Kidney (tissue), 14 donors: ENCODE data around the gene SHROOM1. TPM values are rescaled to one million over a fixed set of nuclear protein-coding genes. Genes with fewer than 3 reads are reported as not detected.
A peak's percentile ranks its signal among the peaks of the same experiment; 100 is the strongest.

Experiments used
- DNase-seq, 5 donors: peaks; one replicate each; pipeline ENCODE4 v3.0.0-alpha.2; 2013 to 2020
- FAIRE-seq: peaks from 2 replicates; lab custom pipeline; 2012; peaks lifted over from hg19 to GRCh38; lab: Jason Lieb, UNC
- H3K27ac ChIP-seq, 2 donors: one replicate each; pipeline ENCODE4 v1.7.0; 2013; ENCODE audit warnings: low read depth in 2 of 2, low read length in 2 of 2, inconsistent platforms in 1 of 2
- H3K27me3 ChIP-seq: one replicate; pipeline ENCODE4 v1.7.1; 2013; ENCODE audit warnings: low read length, inconsistent platforms; ENCODE audit not compliant: control insufficient read depth, insufficient read depth
- H3K36me3 ChIP-seq, 3 donors: one replicate each; pipeline versions ENCODE4 v1.7.0 to v1.7.1; 2013; ENCODE audit warnings: low read length in 3 of 3, control low read depth in 1 of 3, inconsistent platforms in 1 of 3; ENCODE audit not compliant: insufficient read depth in 3 of 3, control insufficient read depth in 2 of 3
- H3K4me1 ChIP-seq, 3 donors: one replicate each; pipeline versions ENCODE4 v1.7.0 to v1.7.1; 2013; ENCODE audit warnings: low read length in 3 of 3, inconsistent platforms in 1 of 3, low read depth in 1 of 3; ENCODE audit not compliant: control insufficient read depth in 2 of 3, insufficient read depth in 2 of 3
- H3K4me3 ChIP-seq, 3 donors: one replicate each; pipeline versions ENCODE4 v1.7.0 to v1.8.1; 2013; ENCODE audit warnings: low read length in 3 of 3, control low read depth in 1 of 3, inconsistent platforms in 1 of 3
- H3K9ac ChIP-seq, 3 donors: one replicate each; pipeline versions ENCODE4 v1.7.0 to v1.7.1; 2013; ENCODE audit warnings: low read length in 3 of 3, control low read depth in 1 of 3, inconsistent platforms in 1 of 3
- H3K9me3 ChIP-seq, 3 donors: one replicate each; pipeline versions ENCODE4 v1.7.0 to v1.7.1; 2013; ENCODE audit warnings: low read length in 3 of 3, control low read depth in 1 of 3, inconsistent platforms in 1 of 3; ENCODE audit not compliant: control insufficient read depth in 2 of 3, insufficient read depth in 1 of 3
- intact Hi-C: fragments of 100-400 bp; cut with DNase I; formaldehyde crosslinking; loops from one replicate; pipeline ENCODE4 v1.11.1; 2022
- polyA plus RNA-seq: library from polyadenylated mRNA; stranded (reverse); fragments of 350-450 nt; fragmentation: Illumina TruSeq; extraction: RNeasy Lipid Tissue Mini Kit (QIAGEN cat#74804); gene quantifications from one replicate; pipeline ENCODE4 v1.2.3, GENCODE V29; 2014; ENCODE audit warnings: low read depth, low replicate concordance; ENCODE audit not compliant: insufficient read depth
- total RNA-seq: library from RNA; stranded (reverse); fragmentation: NEBNext Ultra II Directional; extraction: Animal tissue kit (Norgen Biotek cat#: 25700); gene quantifications from one replicate; pipeline ENCODE4 v1.2.1, GENCODE V29; 2021
- TF ChIP-seq, protein P1 (sequence below): IDR thresholded peaks from 3 replicates; pipeline ENCODE4 v1.5.1; 2012; ENCODE audit warnings: mild to moderate bottlenecking, moderate library complexity, borderline replicate concordance; ENCODE audit not compliant: insufficient read depth; ENCODE audit errors: extremely low read depth
- donor health status: control.
- donor health status: control.
- donor health status: control.
- donor health status: control.
- donor health status: control.
- donor health status: DM: yes; HTN: yes; CAD: no.
- donor health status: Normal renal cell carcinoma (clear cell type).

The SHROOM1 gene
- total and polyA plus RNA-seq, 2 donors from 2014 or later = 7.8 to 13.4 TPM

DNA sequence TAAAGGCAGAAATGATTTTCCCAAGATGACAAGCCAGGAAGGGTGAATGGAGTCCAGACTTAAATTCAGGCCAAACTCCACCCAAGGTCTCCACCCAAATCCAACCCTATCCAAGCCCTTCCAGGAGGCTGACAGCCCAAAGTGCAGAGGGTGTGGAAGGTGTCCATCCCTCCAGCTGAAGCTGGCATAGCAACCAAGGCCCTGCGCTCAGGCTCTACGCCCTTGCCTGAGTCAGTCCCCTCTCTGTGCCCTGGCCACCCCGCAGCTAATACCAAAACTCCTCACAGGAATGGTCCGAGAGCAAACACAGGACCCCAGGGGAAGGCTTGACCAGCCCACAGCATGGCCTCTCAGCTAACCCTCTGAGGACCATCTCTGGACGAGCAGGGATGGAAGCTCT lies 55.6 kb downstream of the SHROOM1 start:
- FAIRE-seq = no peak
- H3K4me3 ChIP-seq = peak overlapping the region in 1 of 3 donors; percentile 68
- H3K4me1 ChIP-seq = peaks cover 5 to 27% (median 24%) of the 10 kb centered on the region in 3 donors
- no peak for DNase-seq
- no peaks in the 10 kb centered on the region for H3K27me3 ChIP-seq
- no peak overlapping the region for H3K27ac ChIP-seq
- no peaks in the 10 kb centered on the region for H3K36me3 ChIP-seq
- TF ChIP-seq, protein P1, sequence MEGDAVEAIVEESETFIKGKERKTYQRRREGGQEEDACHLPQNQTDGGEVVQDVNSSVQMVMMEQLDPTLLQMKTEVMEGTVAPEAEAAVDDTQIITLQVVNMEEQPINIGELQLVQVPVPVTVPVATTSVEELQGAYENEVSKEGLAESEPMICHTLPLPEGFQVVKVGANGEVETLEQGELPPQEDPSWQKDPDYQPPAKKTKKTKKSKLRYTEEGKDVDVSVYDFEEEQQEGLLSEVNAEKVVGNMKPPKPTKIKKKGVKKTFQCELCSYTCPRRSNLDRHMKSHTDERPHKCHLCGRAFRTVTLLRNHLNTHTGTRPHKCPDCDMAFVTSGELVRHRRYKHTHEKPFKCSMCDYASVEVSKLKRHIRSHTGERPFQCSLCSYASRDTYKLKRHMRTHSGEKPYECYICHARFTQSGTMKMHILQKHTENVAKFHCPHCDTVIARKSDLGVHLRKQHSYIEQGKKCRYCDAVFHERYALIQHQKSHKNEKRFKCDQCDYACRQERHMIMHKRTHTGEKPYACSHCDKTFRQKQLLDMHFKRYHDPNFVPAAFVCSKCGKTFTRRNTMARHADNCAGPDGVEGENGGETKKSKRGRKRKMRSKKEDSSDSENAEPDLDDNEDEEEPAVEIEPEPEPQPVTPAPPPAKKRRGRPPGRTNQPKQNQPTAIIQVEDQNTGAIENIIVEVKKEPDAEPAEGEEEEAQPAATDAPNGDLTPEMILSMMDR = no peak
- intact Hi-C loops = no loop called here
- no peak overlapping the region for H3K9ac ChIP-seq
- H3K9me3 ChIP-seq = no peaks in the 10 kb centered on the region

DNA sequence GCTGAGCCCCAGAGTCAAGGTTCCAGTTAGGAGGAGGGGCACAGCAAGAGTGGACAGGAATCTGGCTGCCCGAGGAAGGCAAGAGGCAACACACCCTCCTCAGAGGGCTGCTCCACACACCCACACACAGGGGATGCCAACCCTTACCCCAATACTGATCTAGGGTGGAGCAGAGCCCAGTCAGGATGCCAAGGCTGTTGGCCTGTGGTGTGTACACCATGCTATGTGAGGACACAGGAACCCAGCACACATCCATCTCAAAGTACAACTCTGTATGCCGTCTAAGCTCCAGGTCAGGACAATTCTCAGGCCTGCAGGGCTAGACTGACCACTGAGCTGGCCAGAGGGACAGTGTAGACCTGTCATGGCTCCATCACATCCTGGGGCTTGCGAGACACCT lies 56.0 kb downstream of the SHROOM1 start:
- Histone ChIP-seq H3K9ac (no peak overlapping the region), H3K4me3 (no peak overlapping the region), H3K36me3 (no peaks in the 10 kb centered on the region), H3K27me3 (no peaks in the 10 kb centered on the region), H3K9me3 (no peaks in the 10 kb centered on the region), H3K27ac (no peak overlapping the region), H3K4me1 (peaks cover 5 to 27% (median 24%) of the 10 kb centered on the region in 3 donors)
- TF ChIP-seq, protein P1 = no peak
- no peak for FAIRE-seq
- intact Hi-C loops = no loop called here
- DNase-seq = no peak

DNA sequence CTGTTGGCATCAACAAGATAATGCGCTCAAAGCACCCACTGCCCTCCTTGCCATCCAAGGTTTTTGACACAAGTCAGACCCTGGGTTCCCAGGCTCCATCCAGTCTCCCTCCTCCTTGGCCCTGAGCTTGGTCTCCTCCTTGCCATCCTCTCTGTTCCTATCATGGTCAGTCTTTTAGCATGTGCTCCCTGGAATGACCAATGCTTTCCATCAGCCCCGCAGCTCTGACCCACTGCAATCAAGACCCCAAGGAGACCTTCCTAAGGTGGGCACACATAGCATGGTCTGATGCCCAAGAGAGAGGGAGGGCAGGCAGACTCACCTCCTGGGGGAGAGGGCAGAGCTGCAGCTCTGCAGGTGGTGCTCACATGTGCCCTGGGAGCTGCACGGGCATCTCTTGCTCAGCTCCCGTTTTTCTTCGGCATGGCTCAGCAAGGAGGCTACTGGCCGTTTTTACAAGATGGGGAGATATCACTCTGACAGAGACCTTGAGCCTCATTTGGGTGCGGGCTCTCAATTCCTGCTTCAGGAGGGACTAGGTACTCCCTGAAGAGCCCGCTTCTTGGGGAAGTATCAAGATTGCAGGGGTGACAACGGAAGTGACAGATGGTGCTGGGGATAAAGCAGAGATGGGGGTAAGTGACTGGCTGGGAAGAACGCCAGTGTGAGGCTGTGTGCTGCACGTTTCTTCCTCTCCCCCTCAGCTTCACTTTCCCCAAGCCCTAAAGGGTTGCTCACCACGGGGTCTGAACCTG lies 56.7 kb downstream of the SHROOM1 start:
- Histone ChIP-seq H3K9ac (no peak overlapping the region), H3K27me3 (no peaks in the 10 kb centered on the region), H3K4me3 (no peak overlapping the region), H3K4me1 (peaks cover 5 to 27% (median 24%) of the 10 kb centered on the region in 3 donors), H3K27ac (no peak overlapping the region), H3K36me3 (no peaks in the 10 kb centered on the region), H3K9me3 (no peaks in the 10 kb centered on the region)
- TF ChIP-seq, protein P1 = no peak
- intact Hi-C loops = no loop called here
- DNase-seq (no peak), FAIRE-seq (no peak)
